AML-193 (cell line): ENCODE data around the gene CRB3.
"Not testable (repeated sequence)": the region's sequence is repeated elsewhere in the genome, so short reads cannot be mapped to it uniquely, and the experiment has no call there.

Experiments used
- DNase-seq, 2 experiments: peaks; one replicate each; lab custom pipeline; 2025; lab: John Stamatoyannopoulos, UW

CRB3 gene

GRCh38 chr19:6491802-6492592 lies 27.9 kb downstream of the CRB3 start:
- DNase-seq = no peak

- DNase-seq = no peak
Measured at GRCh38 chr19:6494438-6495036, 30.5 kb downstream of the CRB3 start.

- DNase-seq = no peak
Measured at GRCh38 chr19:6495947-6496346, 31.9 kb downstream of the CRB3 start.

- peak; percentile 67 to 76 for DNase-seq
Measured at GRCh38 chr19:6498294-6499036, 34.4 kb downstream of the CRB3 start.

DNA sequence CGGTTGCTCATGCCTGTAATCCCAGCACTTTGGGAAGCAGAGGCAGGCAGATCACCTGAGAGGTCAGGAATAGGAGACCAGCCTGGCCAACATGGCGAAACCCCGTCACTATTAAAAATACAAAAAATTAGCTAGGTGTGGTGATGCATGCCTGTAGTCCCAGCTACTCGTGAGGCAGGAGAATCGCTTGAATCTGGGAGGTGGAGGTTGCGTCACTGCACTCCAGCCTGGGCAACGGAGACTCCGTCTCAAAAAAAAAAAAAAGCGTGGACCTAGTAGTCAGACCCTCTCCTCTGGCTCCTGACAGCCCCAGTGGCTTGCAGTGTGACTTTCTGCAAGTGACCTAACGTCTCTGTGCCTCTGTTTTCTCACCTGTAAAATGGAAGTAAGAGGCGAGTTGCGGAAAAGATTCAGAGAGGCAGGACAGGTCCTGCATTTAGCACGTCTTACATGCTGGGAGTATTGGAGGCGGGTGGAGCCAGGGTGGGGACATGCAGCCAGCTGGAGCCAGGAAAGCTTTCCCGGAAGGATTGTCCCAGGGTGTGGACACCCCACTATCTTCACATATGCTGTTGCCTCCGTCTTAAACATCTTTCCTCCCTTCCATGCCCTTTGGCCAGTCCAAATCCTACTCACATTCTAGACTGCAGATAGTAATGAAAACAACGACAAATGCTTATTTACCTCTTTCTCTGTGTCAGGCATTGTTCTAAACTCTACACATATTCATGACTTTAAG lies 35.1 kb downstream of the CRB3 start:
- no peak for DNase-seq

DNA sequence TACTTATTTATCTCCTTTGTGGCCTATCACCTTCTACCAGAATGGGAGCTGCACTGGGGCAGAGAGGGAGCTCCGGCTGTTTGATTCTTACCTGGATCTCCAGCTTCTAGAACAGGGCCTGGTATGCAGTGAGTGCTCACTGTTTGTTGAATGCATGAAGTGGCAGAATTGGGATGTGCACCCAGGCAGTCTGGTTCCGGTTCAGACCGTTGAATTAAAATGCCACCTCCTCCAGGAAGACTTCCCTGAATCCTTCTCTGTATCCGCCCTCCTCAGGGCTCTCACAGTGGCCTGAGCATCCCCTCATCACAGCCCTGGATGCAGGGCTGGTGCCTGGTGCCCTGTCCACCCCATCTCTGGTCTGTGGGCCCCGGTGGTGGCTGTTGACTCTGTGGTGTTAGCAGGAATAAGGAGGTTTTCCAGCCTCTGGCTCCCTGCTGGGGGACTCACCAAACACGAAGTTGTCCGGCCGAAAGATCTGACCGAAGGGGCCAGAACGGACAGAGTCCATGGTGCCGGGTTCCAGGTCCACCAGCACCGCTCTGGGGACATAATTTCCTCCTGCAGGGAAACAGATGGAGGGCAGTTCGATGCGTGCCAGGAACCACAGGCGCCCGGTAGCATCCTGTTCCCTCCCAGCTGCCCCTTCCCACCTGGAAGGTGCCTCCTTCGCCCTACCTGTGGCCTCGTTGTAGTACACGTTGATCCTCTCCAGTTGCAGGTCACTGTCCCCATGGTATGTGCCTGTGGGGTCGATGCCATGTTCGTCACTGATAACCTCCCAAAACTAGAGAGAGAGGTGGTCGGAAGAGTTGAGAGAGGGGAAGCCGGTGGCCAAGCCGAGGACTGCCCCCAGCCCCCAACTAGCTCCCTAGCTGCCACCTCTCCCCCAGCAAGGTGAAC lies 37.0 kb downstream of the CRB3 start:
- DNase-seq = no peak

DNA sequence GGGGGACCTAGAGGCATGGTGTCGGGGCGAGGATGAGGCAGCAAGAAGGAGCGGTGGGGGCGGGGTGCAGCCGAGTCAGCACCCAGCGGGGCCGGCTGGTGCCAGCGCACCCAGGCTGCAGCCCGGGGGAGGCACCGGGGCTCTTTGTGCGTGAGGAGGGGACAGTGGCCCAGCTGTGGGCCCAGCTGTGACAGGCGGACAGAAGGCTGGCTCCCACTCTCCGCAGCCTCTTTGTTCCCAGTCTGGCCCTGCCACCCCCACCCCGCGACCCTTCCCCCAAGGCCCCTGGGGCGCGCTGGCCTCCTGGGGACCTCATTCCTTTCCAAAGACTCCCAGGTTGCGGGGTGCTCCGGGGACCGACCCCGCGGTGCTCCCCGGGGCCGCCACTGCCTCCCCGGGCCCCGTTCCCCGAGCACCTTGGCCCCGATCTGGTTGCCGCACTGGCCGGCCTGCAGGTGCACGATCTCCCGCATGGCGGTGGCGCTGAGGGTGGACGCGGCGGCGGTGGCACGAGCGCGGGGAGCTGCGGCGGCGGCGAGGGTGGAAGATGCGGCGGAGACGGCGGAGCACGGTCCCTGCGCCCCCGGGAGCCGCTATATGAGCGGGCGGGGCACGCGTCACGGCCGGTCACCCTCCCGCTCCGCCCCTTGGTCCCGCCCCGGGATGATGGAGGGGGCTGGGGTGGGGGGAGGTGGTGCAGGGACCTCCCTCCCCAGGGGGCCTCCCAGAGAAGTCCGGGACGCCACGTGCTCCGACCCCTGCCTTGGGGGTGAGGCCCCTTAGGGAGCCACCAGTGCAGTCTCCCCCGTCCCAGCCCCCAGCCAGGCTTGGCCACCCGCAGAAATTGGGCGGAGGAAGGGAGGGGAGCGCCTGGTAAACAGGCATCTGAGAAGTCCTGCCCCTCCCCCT lies 37.9 kb downstream of the CRB3 start, which contains the start of gene TUBB4A:
TSS of gene TUBB4A (minus strand) at position 570 of the 909 bp plus-strand sequence. CDS start at position 473, 97 bp downstream.
- DNase-seq = no peak

- no peak for DNase-seq
Measured at GRCh38 chr19:6503407-6504201, 39.5 kb downstream of the CRB3 start.

GRCh38 chr19:6508028-6508771 lies 44.1 kb downstream of the CRB3 start:
- DNase-seq = not testable (repeated sequence)

GRCh38 chr19:6509118-6509971 lies 45.3 kb downstream of the CRB3 start:
- no peak for DNase-seq

DNA sequence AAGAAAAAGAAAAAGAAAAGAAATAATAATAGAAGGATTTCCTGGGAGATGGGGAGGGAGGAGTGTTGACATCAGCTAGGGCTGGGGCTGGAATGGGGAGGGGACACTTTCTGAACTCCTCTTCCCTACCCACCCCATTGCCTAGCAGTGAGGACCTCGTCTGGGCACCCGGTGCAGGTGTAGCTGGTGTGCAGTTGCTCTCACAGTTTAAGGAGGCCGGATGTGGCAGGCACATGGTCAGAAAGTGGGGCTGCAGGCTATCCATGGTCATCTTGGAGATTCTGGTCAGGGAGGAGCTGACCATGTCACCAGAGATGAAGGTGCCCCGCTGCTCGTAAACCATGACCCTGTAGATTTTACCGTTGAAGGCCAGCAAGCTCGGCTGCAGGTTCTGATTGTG lies 46.5 kb downstream of the CRB3 start:
- DNase-seq = no peak

DNA sequence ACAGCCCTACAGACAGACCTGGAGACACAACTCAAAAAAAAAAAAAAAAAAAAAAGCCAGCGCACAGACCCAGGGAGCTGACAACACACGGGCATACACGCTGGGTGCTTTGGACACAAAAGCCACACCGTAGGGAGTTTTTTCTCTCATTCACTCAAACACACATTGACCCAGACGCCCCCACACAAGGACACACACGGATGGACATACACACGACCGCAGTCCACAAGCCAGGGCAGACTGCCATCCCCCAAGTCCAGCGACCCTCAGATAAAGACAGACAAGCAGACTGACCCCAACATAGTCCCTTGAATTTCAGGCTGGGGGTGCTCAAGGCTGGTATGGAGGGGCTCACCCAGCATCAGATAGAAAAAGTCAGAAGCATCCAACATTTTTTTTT lies 50.0 kb downstream of the CRB3 start:
- DNase-seq = no peak

- DNase-seq = no peak
Measured at GRCh38 chr19:6514926-6515544, 51.0 kb downstream of the CRB3 start.

GRCh38 chr19:6516018-6516658 lies 52.1 kb downstream of the CRB3 start:
- DNase-seq = peak; percentile 84 to 90
